Breast epithelium (tissue), 3 donors: ENCODE data around the gene CHST15.

Source experiments
- CTCF ChIP-seq, 3 donors: fragments of 450-650 bp; IDR thresholded peaks; one replicate each; pipeline ENCODE4 v1.5.1; 2016 to 2017; ENCODE audit warnings: antibody characterized with exemption in 3 of 3, mild to moderate bottlenecking in 3 of 3, moderate library complexity in 3 of 3
- POLR2A ChIP-seq: fragments of 450-650 bp; IDR thresholded peaks from one replicate; pipeline ENCODE4 v1.6.1; 2016; ENCODE audit warnings: antibody characterized with exemption, mild to moderate bottlenecking, moderate library complexity
- POLR2AphosphoS5 ChIP-seq, 3 donors: sonication (generic); formaldehyde crosslinking; IDR thresholded peaks; one replicate each; pipeline ENCODE4 v1.6.1; 2017; ENCODE audit warnings: antibody characterized with exemption in 3 of 3

- TF ChIP-seq CTCF (IDR thresholded peaks at IDR 0.05) (no peak), POLR2A (no peak), POLR2AphosphoS5 (IDR thresholded peaks at IDR 0.05) (no peak)
These were observed 24.5 kb downstream of the CHST15 start for GRCh38 chr10:124068929-124069328.
